Effector memory CD8-positive, alpha-beta T cell (primary cell): ENCODE data around the gene SETDB2.
A peak's percentile ranks its signal among the peaks of the same experiment; 100 is the strongest.

Experiments used
- ATAC-seq: fragments of 150-1000 bp; cut with Tn5 transposase; replicated peaks from 2 replicates; pipeline ENCODE4 v1.10.0; 2021; ENCODE audit warnings: mild to moderate bottlenecking, moderate library complexity
- DNase-seq, 3 experiments: peaks; one replicate each; pipeline ENCODE4 v3.0.0; 2021
- H3K27ac Mint-ChIP-seq, 2 donors: one replicate each; pipeline ENCODE4 v1.8.0; 2022; ENCODE audit warnings: mild to moderate bottlenecking in 2 of 2, mixed read lengths in 2 of 2, moderate library complexity in 2 of 2
- H3K27me3 Mint-ChIP-seq, 2 donors: one replicate each; pipeline ENCODE4 v1.8.0; 2022; ENCODE audit warnings: mixed read lengths in 2 of 2
- H3K36me3 Mint-ChIP-seq: one replicate; pipeline ENCODE4 v1.8.0; 2022; ENCODE audit warnings: mild to moderate bottlenecking, moderate library complexity, mixed read lengths; ENCODE audit not compliant: insufficient read depth
- H3K4me1 Mint-ChIP-seq, 2 donors: one replicate each; pipeline ENCODE4 v1.8.0; 2022; ENCODE audit warnings: low read depth in 2 of 2, mixed read lengths in 2 of 2
- H3K4me3 Mint-ChIP-seq, 2 donors: one replicate each; pipeline ENCODE4 v1.8.0; 2022; ENCODE audit warnings: mild to moderate bottlenecking in 2 of 2, mixed read lengths in 2 of 2, moderate library complexity in 2 of 2
- H3K9me3 Mint-ChIP-seq, 2 donors: one replicate each; pipeline ENCODE4 v1.8.0; 2022; ENCODE audit warnings: mixed read lengths in 2 of 2

The SETDB2 gene

GRCh38 chr13:49411353-49411752 lies 32.7 kb upstream of the SETDB2 start:
- H3K9me3 Mint-ChIP-seq = no peaks in the 10 kb centered on the region
- H3K27ac Mint-ChIP-seq = no peak overlapping the region
- no peak overlapping the region for H3K4me3 Mint-ChIP-seq
- no peak for ATAC-seq
- no peaks in the 10 kb centered on the region for H3K27me3 Mint-ChIP-seq
- H3K4me1 Mint-ChIP-seq = no peaks in the 10 kb centered on the region
- H3K36me3 Mint-ChIP-seq = no peaks in the 10 kb centered on the region
- no peak for DNase-seq

- H3K4me1 Mint-ChIP-seq = no peaks in the 10 kb centered on the region
- DNase-seq (no peak), ATAC-seq (no peak)
- no peaks in the 10 kb centered on the region for H3K27me3 Mint-ChIP-seq
- no peak overlapping the region for H3K4me3 Mint-ChIP-seq
- H3K9me3 Mint-ChIP-seq = no peaks in the 10 kb centered on the region
- H3K36me3 Mint-ChIP-seq = no peaks in the 10 kb centered on the region
- H3K27ac Mint-ChIP-seq = no peak overlapping the region
Observed at GRCh38 chr13:49412749-49413148, 31.3 kb upstream of the SETDB2 start.

GRCh38 chr13:49417161-49417560 lies 26.9 kb upstream of the SETDB2 start:
- no peaks in the 10 kb centered on the region for H3K4me1 Mint-ChIP-seq
- H3K9me3 Mint-ChIP-seq = no peaks in the 10 kb centered on the region
- no peak for DNase-seq
- H3K4me3 Mint-ChIP-seq = no peak overlapping the region
- ATAC-seq = no peak
- H3K36me3 Mint-ChIP-seq = no peaks in the 10 kb centered on the region
- H3K27me3 Mint-ChIP-seq = no peaks in the 10 kb centered on the region
- no peak overlapping the region for H3K27ac Mint-ChIP-seq

GRCh38 chr13:49418206-49418605 lies 25.9 kb upstream of the SETDB2 start:
- Mint-ChIP-seq H3K36me3 (no peaks in the 10 kb centered on the region), H3K9me3 (no peaks in the 10 kb centered on the region), H3K27me3 (no peaks in the 10 kb centered on the region), H3K27ac (no peak overlapping the region), H3K4me3 (no peak overlapping the region), H3K4me1 (no peaks in the 10 kb centered on the region)
- DNase-seq (no peak), ATAC-seq (no peak)

GRCh38 chr13:49419276-49419675 lies 24.8 kb upstream of the SETDB2 start:
- DNase-seq (no peak), ATAC-seq (no peak)
- Mint-ChIP-seq H3K9me3 (no peaks in the 10 kb centered on the region), H3K27ac (no peak overlapping the region), H3K4me1 (no peaks in the 10 kb centered on the region), H3K27me3 (no peaks in the 10 kb centered on the region), H3K36me3 (no peaks in the 10 kb centered on the region), H3K4me3 (no peak overlapping the region)

DNA sequence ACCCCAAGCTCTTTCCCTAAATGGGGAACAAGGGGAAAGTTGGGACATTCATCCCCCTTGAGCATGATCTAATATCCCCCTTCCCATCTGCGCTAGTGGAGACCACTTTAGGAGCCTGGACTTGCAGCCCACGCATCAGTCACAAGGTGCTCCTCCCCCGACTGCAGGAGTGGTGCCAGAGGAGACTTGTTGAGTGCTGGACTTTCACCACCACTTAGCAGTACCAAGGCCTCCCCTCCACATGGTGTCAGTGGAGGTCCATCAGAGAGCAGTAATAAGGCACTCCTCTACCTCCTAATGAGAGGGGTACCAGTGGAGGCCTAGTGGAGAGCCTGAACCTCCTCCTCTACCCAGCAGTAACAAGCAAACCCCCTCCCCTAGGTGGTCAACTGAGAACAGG lies 22.7 kb upstream of the SETDB2 start:
- DNase-seq (peak; percentile 14 to 29 (median 18)), ATAC-seq (peak; percentile 61)
- Mint-ChIP-seq H3K9me3 (no peaks in the 10 kb centered on the region), H3K36me3 (no peaks in the 10 kb centered on the region), H3K27ac (peak overlapping the region in 1 of 2 donors; percentile 57), H3K4me3 (no peak overlapping the region), H3K27me3 (no peaks in the 10 kb centered on the region), H3K4me1 (no peaks in the 10 kb centered on the region)

DNA sequence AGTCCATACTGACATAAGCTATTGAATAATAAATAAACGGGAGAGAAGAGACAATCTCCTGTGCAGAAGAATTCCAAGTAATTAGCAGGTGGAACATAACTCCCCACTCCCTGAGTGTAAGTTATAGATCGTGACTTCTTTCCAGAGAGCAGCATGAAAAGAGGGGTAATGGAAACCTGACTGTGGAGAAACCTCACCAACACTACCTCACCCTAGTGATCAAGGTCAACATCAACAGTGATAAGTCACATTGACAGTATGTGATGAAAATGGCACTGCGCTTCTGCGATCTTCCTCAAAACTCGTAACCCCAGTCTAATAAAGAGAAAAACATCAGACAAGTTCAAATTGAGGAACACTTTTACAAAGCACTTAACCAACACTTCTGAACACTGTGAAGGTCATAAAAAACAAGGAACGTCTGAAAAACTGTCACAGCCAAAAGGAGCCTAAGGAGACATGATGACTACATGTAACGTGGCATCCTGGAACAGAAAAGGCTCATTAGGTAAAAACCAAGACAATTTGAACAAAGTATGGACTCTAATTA lies 20.0 kb upstream of the SETDB2 start:
- no peak overlapping the region for H3K27ac Mint-ChIP-seq
- no peaks in the 10 kb centered on the region for H3K36me3 Mint-ChIP-seq
- no peak overlapping the region for H3K4me3 Mint-ChIP-seq
- DNase-seq = no peak
- H3K9me3 Mint-ChIP-seq = no peaks in the 10 kb centered on the region
- no peaks in the 10 kb centered on the region for H3K27me3 Mint-ChIP-seq
- no peak for ATAC-seq
- no peaks in the 10 kb centered on the region for H3K4me1 Mint-ChIP-seq

DNA sequence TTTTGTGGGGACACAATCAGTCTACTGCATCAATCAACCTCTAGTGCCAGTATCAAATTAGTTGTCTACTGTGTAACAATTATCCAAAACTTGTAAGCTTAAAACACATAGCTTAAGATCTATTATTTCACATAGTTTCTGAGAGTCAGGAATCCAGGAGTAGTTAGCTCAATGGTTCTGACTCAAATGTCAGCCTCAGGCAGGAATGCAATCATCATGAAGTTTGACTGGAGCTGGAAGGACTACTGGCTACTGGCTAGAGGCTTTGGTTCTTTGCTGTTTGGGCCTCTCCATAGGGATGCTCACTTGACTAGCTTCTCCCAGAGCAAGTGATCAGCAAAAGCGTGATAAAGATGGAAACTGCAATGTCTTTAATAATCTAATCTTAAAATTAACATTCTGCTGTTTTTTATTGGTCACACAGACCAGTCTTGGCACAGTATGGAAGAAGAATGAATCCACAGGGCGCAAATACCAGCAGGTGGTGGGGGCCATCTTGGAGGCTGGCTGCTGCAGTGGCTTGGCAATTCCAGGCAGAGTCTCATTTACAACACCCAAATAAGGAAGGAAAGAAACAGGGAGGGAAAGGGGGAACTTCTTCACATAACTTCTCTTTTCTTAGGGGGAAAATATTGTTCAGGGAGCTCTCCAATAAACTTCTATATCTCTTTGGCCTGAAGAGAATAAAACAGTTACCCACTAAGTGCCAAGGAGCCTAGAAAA lies 15.9 kb upstream of the SETDB2 start:
- no peaks in the 10 kb centered on the region for H3K4me1 Mint-ChIP-seq
- peak overlapping the region in 1 of 2 donors; percentile 2 for H3K27ac Mint-ChIP-seq
- H3K4me3 Mint-ChIP-seq = no peak overlapping the region
- ATAC-seq (no peak), DNase-seq (no peak)
- peaks cover 3% of the 10 kb centered on the region for H3K36me3 Mint-ChIP-seq
- no peaks in the 10 kb centered on the region for H3K9me3 Mint-ChIP-seq
- H3K27me3 Mint-ChIP-seq = no peaks in the 10 kb centered on the region

- H3K4me3 Mint-ChIP-seq = no peak overlapping the region
- no peaks in the 10 kb centered on the region for H3K9me3 Mint-ChIP-seq
- H3K4me1 Mint-ChIP-seq = no peaks in the 10 kb centered on the region
- H3K27ac Mint-ChIP-seq = no peak overlapping the region
- H3K27me3 Mint-ChIP-seq = no peaks in the 10 kb centered on the region
- peaks cover 3% of the 10 kb centered on the region for H3K36me3 Mint-ChIP-seq
- no peak for ATAC-seq
- no peak for DNase-seq
Observed at GRCh38 chr13:49429121-49429520, 15.0 kb upstream of the SETDB2 start.

GRCh38 chr13:49435992-49436391 lies 8.1 kb upstream of the SETDB2 start:
- DNase-seq (no peak), ATAC-seq (no peak)
- H3K27me3 Mint-ChIP-seq = no peaks in the 10 kb centered on the region
- peaks cover 3% of the 10 kb centered on the region for H3K36me3 Mint-ChIP-seq
- no peaks in the 10 kb centered on the region for H3K4me1 Mint-ChIP-seq
- H3K4me3 Mint-ChIP-seq = no peak overlapping the region
- no peaks in the 10 kb centered on the region for H3K9me3 Mint-ChIP-seq
- H3K27ac Mint-ChIP-seq = no peak overlapping the region

- Mint-ChIP-seq H3K4me3 (no peak overlapping the region), H3K27ac (no peak overlapping the region), H3K36me3 (peaks cover 3% of the 10 kb centered on the region), H3K9me3 (no peaks in the 10 kb centered on the region), H3K27me3 (no peaks in the 10 kb centered on the region), H3K4me1 (no peaks in the 10 kb centered on the region)
- ATAC-seq (no peak), DNase-seq (no peak)
Observed at GRCh38 chr13:49436890-49437289, 7.2 kb upstream of the SETDB2 start.

DNA sequence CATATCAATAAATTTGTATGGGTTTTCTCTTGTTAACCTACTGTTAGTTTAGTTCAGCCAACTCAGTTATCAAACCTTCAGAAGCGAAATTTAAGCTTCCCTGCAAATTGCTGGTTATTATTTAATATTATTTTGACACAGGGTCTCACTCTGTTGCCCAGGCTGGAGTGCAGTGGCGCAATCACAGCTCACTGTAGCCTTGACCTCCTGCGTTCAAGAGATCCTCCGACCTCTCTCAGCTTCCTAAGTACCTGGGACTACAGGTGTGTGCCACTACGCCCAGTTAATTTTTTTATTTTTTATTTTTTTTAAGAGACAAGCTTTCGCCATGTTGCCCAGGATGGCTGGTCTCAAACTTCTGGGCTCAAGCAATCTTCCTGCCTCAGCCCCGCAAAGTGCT lies 6.4 kb upstream of the SETDB2 start:
- DNase-seq (no peak), ATAC-seq (no peak)
- no peaks in the 10 kb centered on the region for H3K27me3 Mint-ChIP-seq
- no peak overlapping the region for H3K27ac Mint-ChIP-seq
- no peaks in the 10 kb centered on the region for H3K9me3 Mint-ChIP-seq
- no peaks in the 10 kb centered on the region for H3K4me1 Mint-ChIP-seq
- no peaks in the 10 kb centered on the region for H3K36me3 Mint-ChIP-seq
- H3K4me3 Mint-ChIP-seq = no peak overlapping the region

DNA sequence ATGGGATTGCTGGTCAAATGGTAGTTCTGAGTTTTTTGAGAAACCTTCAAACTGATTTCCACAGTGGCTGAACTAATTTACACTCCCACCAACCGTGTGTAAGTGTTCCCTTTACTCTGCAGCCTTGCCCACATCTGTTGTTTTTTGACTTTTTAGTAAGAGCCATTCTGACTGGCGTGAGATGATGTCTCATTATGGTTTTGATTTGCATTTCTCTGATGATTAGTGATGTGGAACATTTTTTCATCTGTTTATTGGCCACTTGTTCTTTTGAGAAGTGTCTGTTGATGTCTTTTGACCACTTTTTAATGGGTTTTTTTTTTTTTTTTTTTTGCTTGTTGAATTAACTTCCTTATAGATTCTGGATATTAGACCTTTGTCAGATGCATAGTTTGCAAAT lies 4.5 kb upstream of the SETDB2 start:
- H3K27ac Mint-ChIP-seq = no peak overlapping the region
- peaks cover 15% of the 10 kb centered on the region for H3K36me3 Mint-ChIP-seq
- ATAC-seq = no peak
- no peaks in the 10 kb centered on the region for H3K27me3 Mint-ChIP-seq
- DNase-seq = no peak
- H3K9me3 Mint-ChIP-seq = peaks cover 0 to 3% of the 10 kb centered on the region in 2 donors
- no peak overlapping the region for H3K4me3 Mint-ChIP-seq
- H3K4me1 Mint-ChIP-seq = peaks cover 5 to 11% of the 10 kb centered on the region in 2 donors

DNA sequence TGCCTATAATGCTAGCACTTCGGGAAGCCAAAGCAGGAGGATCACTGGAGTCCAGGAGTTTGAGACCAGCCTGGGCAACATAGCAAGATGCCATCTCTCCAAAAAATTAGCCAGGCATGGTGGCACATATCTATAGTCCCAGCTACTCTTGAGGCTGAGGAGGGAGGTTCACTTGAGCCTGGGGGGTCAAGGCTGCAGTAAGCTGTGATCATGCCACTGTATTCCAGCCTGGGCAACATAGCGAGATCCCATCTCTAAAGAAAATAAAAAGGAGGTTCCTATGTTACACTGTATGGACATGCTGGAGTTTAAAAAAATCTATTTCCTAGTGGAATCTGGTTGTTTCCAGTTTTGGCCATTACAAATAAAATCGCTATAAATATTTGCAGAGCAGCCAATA lies 2.8 kb upstream of the SETDB2 start:
- H3K9me3 Mint-ChIP-seq = peaks cover 0 to 3% of the 10 kb centered on the region in 2 donors
- ATAC-seq = no peak
- no peak overlapping the region for H3K4me3 Mint-ChIP-seq
- peaks cover 29% of the 10 kb centered on the region for H3K36me3 Mint-ChIP-seq
- no peaks in the 10 kb centered on the region for H3K27me3 Mint-ChIP-seq
- no peak overlapping the region for H3K27ac Mint-ChIP-seq
- H3K4me1 Mint-ChIP-seq = peaks cover 17 to 24% of the 10 kb centered on the region in 2 donors
- no peak for DNase-seq
